SK-N-SH (cell line): ENCODE results near the gene CPTP. TPM values are rescaled to one million over a fixed set of nuclear protein-coding genes. Genes with fewer than 3 reads are reported as not detected.

ENCODE experiments used
- CTCF ChIA-PET: fragments of 300-600, 350-600 bp; formaldehyde crosslinking; extraction: SDS; loops from one replicate; lab custom pipeline; 2021; lab: Yijun Ruan, JAX
- POLR2A ChIA-PET: fragments of 350-600 bp; sonication (Branson Sonifier 250); formaldehyde crosslinking; extraction: SDS; loops from one replicate; lab custom pipeline; 2020; ENCODE audit warnings: antibody characterized with exemption, inconsistent platforms; lab: Yijun Ruan, JAX
- DNase-seq: peaks from one replicate; pipeline ENCODE4 v3.0.0; 2012
- H2AFZ ChIP-seq: fragments of 200-600 bp; sonication (generic); 2 replicates; pipeline ENCODE4 v1.8.1; 2016; ENCODE audit warnings: antibody characterized with exemption, mild to moderate bottlenecking, low read depth
- H3F3A ChIP-seq: fragments of 200-600 bp; sonication (generic); replicated peaks from 2 replicates; pipeline ENCODE3; 2016; ENCODE audit warnings: antibody characterized with exemption, mild to moderate bottlenecking; ENCODE audit not compliant: insufficient read depth
- H3K27ac ChIP-seq, 2 experiments: fragments of 200-500 bp in 1 of 2; fragments of 200-600 bp in 1 of 2; sonication (Bioruptor generic) in 1 of 2; sonication (generic), shearing (Covaris generic) in 1 of 2; 2 replicates each; pipeline versions ENCODE4 v1.5.1 to v1.6.1; 2014 to 2016; ENCODE audit warnings: low read depth in 2 of 2, inconsistent platforms in 1 of 2, low read length in 1 of 2, mild to moderate bottlenecking in 1 of 2, mixed read lengths in 1 of 2
- H3K27me3 ChIP-seq: fragments of 200-600 bp; sonication (generic), shearing (Covaris generic); 2 replicates; pipeline ENCODE4 v1.6.1; 2016; ENCODE audit warnings: mixed run types; ENCODE audit not compliant: insufficient read depth
- H3K36me3 ChIP-seq, 2 experiments: fragments of 200-500 bp in 1 of 2; fragments of 200-600 bp in 1 of 2; sonication (Bioruptor generic) in 1 of 2; sonication (generic) in 1 of 2; replicated peaks in 1 of 2; 2 replicates each; pipeline versions ENCODE3 to v1.5.1; 2014 to 2016; ENCODE audit warnings: low read length in 1 of 2, mild to moderate bottlenecking in 1 of 2; ENCODE audit not compliant: insufficient read depth in 2 of 2, control insufficient read depth in 1 of 2
- H3K4me1 ChIP-seq, 2 experiments: fragments of 200-500 bp in 1 of 2; fragments of 200-600 bp in 1 of 2; sonication (Bioruptor generic) in 1 of 2; sonication (generic), shearing (Covaris generic) in 1 of 2; 2 replicates each; pipeline versions ENCODE4 v1.5.1 to v1.6.1; 2014 to 2016; ENCODE audit warnings: low read depth in 1 of 2, low read length in 1 of 2, mixed run types in 1 of 2; ENCODE audit not compliant: insufficient read depth in 2 of 2, control insufficient read depth in 1 of 2
- H3K4me2 ChIP-seq: fragments of 200-600 bp; sonication (generic), shearing (Covaris generic); 2 replicates; pipeline ENCODE4 v1.6.1; 2017; ENCODE audit warnings: mixed run types
- H3K4me3 ChIP-seq, 2 experiments: fragments of 200-500 bp in 1 of 2; fragments of 200-600 bp in 1 of 2; sonication (Bioruptor generic) in 1 of 2; sonication (generic), shearing (Covaris generic) in 1 of 2; 2 replicates each; pipeline versions ENCODE4 v1.5.1 to v1.8.1; 2014 to 2016; ENCODE audit warnings: low read depth in 2 of 2, inconsistent platforms in 1 of 2, low read length in 1 of 2, mild to moderate bottlenecking in 1 of 2, mixed read lengths in 1 of 2, moderate library complexity in 1 of 2
- H3K79me2 ChIP-seq: fragments of 200-600 bp; sonication (generic); 2 replicates; pipeline ENCODE4 v1.8.1; 2017; ENCODE audit warnings: mild to moderate bottlenecking; ENCODE audit not compliant: insufficient read depth
- H3K9ac ChIP-seq: fragments of 200-600 bp; sonication (generic); 2 replicates; pipeline ENCODE4 v1.6.1; 2017; ENCODE audit warnings: mixed run types
- H3K9me2 ChIP-seq: fragments of 200-600 bp; sonication (generic); 2 replicates; pipeline ENCODE4 v1.6.1; 2017; ENCODE audit warnings: mixed run types
- H3K9me3 ChIP-seq: fragments of 200-600 bp; sonication (generic); 2 replicates; pipeline ENCODE4 v1.6.1; 2017; ENCODE audit warnings: mixed run types, mild to moderate bottlenecking, moderate library complexity
- H4K20me1 ChIP-seq: fragments of 200-600 bp; sonication (generic); 2 replicates; pipeline ENCODE4 v1.6.1; 2017; ENCODE audit warnings: mild to moderate bottlenecking, mixed run types; ENCODE audit not compliant: insufficient read depth
- ELF1 ChIP-seq: IDR thresholded peaks from 2 replicates; pipeline ENCODE4 v1.4.0; 2012
- FOSL2 ChIP-seq: IDR thresholded peaks from 2 replicates; pipeline ENCODE4 v1.4.0; 2012; ENCODE audit warnings: low read depth, mild to moderate bottlenecking, moderate library complexity, borderline replicate concordance
- FOXM1 ChIP-seq: IDR thresholded peaks from 2 replicates; pipeline ENCODE4 v1.4.0; 2012; ENCODE audit warnings: low read depth, mild to moderate bottlenecking
- GABPA ChIP-seq: IDR thresholded peaks from 2 replicates; pipeline ENCODE4 v1.4.0; 2012; ENCODE audit warnings: low read depth, mild to moderate bottlenecking
- GATA2 ChIP-seq: sonication (generic); formaldehyde crosslinking; IDR thresholded peaks from 2 replicates; pipeline ENCODE4 v1.5.0; 2020; ENCODE audit warnings: mild to moderate bottlenecking, missing genetic modification reagents
- IRF3 ChIP-seq: fragments of 150-350 bp; IDR thresholded peaks from 2 replicates; pipeline ENCODE4 v1.6.1; 2016; ENCODE audit warnings: mild to moderate bottlenecking, low read depth, low read length
- MEF2A ChIP-seq: IDR thresholded peaks from 2 replicates; pipeline ENCODE4 v1.4.0; 2012; ENCODE audit warnings: low read depth, borderline replicate concordance
- MXI1 ChIP-seq: IDR thresholded peaks from 2 replicates; pipeline ENCODE4 v1.6.1; 2012; ENCODE audit warnings: mild to moderate bottlenecking, low read depth, low read length, improper control_type of control experiment
- NFIC ChIP-seq: IDR thresholded peaks from 2 replicates; pipeline ENCODE4 v1.4.0; 2012; ENCODE audit warnings: borderline replicate concordance
- NRF1 ChIP-seq: IDR thresholded peaks from 2 replicates; pipeline ENCODE4 v1.6.1; 2012; ENCODE audit warnings: low read depth, mild to moderate bottlenecking, low read length
- POLR2AphosphoS5 ChIP-seq: IDR thresholded peaks from 2 replicates; pipeline ENCODE4 v1.6.1; 2012; ENCODE audit warnings: low read depth, low read length
- REST ChIP-seq: IDR thresholded peaks from 2 replicates; pipeline ENCODE4 v1.6.1; 2012; ENCODE audit warnings: mild to moderate bottlenecking, low read depth, low read length, moderate library complexity
- SIN3A ChIP-seq: IDR thresholded peaks from 2 replicates; pipeline ENCODE4 v1.6.1; 2012; ENCODE audit warnings: low read depth, mild to moderate bottlenecking, low read length, moderate library complexity, borderline replicate concordance
- TAF1 ChIP-seq: IDR thresholded peaks from 2 replicates; pipeline ENCODE4 v1.6.1; 2012; ENCODE audit warnings: low read depth, mild to moderate bottlenecking, low read length, moderate library complexity, borderline replicate concordance
- TEAD4 ChIP-seq: IDR thresholded peaks from 2 replicates; pipeline ENCODE4 v1.4.0; 2012; ENCODE audit warnings: mild to moderate bottlenecking, borderline replicate concordance; ENCODE audit not compliant: insufficient read depth
- USF1 ChIP-seq: IDR thresholded peaks from 2 replicates; pipeline ENCODE4 v1.4.0; 2012; ENCODE audit warnings: low read depth, borderline replicate concordance
- WGBS: methylation state at CpG from one replicate; pipeline ENCODE4 v1.1.6; 2017; ENCODE audit warnings: low lambda C conversion rate; 5-methylcytosine and 5-hydroxymethylcytosine counted together
- polyA plus RNA-seq, 3 experiments: library from polyadenylated mRNA; depleted of rRNA; stranded (reverse); fragments of >200 nt; gene quantifications; 2 replicates each; pipeline ENCODE4 v1.2.3, GENCODE V29; 2012
- TF ChIP-seq, protein P1 (sequence below): IDR thresholded peaks from 2 replicates; pipeline ENCODE4 v1.4.0; 2012; ENCODE audit warnings: low read depth
- TF ChIP-seq, protein P2 (sequence below): IDR thresholded peaks from 2 replicates; pipeline ENCODE4 v1.4.0; 2012; ENCODE audit warnings: low read depth, borderline replicate concordance

The CPTP gene
- polyA plus RNA-seq, 1 of the 3 experiments (the other 2 are of a cell fraction): 13.4 TPM

DNA sequence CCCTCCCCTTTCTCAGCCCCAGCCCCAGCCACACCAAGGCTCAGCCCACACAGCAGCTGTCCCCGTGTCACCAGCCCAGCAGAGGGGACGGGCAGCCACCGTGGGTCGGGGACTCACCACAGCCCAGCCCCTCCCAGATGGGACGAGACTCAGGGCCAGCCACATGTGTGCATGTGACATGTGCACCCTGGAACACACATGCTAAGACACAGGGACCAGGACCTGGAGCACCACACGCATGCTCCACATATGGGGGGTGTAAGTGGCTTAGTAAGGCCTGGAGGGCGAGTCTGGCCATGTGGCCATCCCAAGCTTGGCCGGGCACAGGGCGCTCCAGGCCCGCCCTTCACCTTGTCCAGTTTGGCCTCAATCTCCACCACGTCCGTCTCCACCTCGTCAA is 20.9 kb upstream of the CPTP start:
- CTCF ChIA-PET: interaction anchor here (1.1 to 3.7 kb wide), 4 partner anchors 9 to 183 kb away, joined by 3 to 44 read pairs (median 4); no protein-coding TSS in a partner anchor
- Histone ChIP-seq H3K27me3 (no peaks in the 10 kb centered on the region), H3K4me2 (no peak overlapping the region), H3K36me3 (peaks cover 0 to 3% of the 10 kb centered on the region in 2 experiments), H3K4me3 (peak overlapping the region in 1 of 2 experiments; percentile 9; a peak in 1 of 4 replicates), H3K9me3 (no peaks in the 10 kb centered on the region), H3K4me1 (peaks cover 13 to 42% of the 10 kb centered on the region in 2 experiments; a peak in 2 of 4 replicates), H3K9ac (no peak overlapping the region), H3K27ac (peak overlapping the region in 1 of 2 experiments; percentile 97; a peak in 2 of 4 replicates)
- no peak for TF ChIP-seq GABPA
- no peak for TF ChIP-seq SIN3A
- TF ChIP-seq NFIC: no peak
- no peak for TF ChIP-seq IRF3
- TF ChIP-seq GATA2 (CRISPR knock-in tag): no peak
- no peak for TF ChIP-seq TEAD4
- no peak for TF ChIP-seq FOXM1
- TF ChIP-seq, protein P1, sequence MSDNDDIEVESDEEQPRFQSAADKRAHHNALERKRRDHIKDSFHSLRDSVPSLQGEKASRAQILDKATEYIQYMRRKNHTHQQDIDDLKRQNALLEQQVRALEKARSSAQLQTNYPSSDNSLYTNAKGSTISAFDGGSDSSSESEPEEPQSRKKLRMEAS: no peak
- TF ChIP-seq, protein P2, sequence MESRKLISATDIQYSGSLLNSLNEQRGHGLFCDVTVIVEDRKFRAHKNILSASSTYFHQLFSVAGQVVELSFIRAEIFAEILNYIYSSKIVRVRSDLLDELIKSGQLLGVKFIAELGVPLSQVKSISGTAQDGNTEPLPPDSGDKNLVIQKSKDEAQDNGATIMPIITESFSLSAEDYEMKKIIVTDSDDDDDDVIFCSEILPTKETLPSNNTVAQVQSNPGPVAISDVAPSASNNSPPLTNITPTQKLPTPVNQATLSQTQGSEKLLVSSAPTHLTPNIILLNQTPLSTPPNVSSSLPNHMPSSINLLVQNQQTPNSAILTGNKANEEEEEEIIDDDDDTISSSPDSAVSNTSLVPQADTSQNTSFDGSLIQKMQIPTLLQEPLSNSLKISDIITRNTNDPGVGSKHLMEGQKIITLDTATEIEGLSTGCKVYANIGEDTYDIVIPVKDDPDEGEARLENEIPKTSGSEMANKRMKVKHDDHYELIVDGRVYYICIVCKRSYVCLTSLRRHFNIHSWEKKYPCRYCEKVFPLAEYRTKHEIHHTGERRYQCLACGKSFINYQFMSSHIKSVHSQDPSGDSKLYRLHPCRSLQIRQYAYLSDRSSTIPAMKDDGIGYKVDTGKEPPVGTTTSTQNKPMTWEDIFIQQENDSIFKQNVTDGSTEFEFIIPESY: no peak
- no peak for TF ChIP-seq TAF1
- TF ChIP-seq MXI1: peak; percentile 87; the same call in 1 of the 2 replicates
- peak; percentile 35; the same call in 1 of the 2 replicates for TF ChIP-seq NRF1
- no peak for TF ChIP-seq REST
- TF ChIP-seq POLR2AphosphoS5: no peak
- no peak for TF ChIP-seq ELF1
- TF ChIP-seq USF1: no peak
- no peak for TF ChIP-seq MEF2A
- no peak for TF ChIP-seq FOSL2
- TF ChIP-seq, all 33 proteins: peak for 2
- Histone ChIP-seq H3K9me2 (no peaks in the 10 kb centered on the region), H2AFZ (no peak overlapping the region), H3K79me2 (peaks cover 32% of the 10 kb centered on the region), H4K20me1 (peaks cover 11% of the 10 kb centered on the region; the same call in 1 of the 2 replicates), H3F3A (no peaks in the 10 kb centered on the region)
- POLR2A ChIA-PET: interaction anchor here (0.6 kb wide), 1 partner anchor 186 kb away, joined by 4 read pairs; no protein-coding TSS in a partner anchor
- DNase-seq: peak; percentile 77
- 88% methylated on average over 1 of the region's 13 CpGs for WGBS
